Measurements from ENCODE around the gene AK6.

The AK6 gene

GRCh38 chr5:69334793-69335268 is 34.5 kb downstream of the AK6 start:
- peak; percentile 50 to 70 (median 62) for DNase-seq

- DNase-seq: peak in 1 of 6 experiments; percentile 1
These were observed 35.5 kb downstream of the AK6 start for GRCh38 chr5:69333668-69334315.

GRCh38 chr5:69331528-69332445 is 37.5 kb downstream of the AK6 start:
- no peak for DNase-seq

GRCh38 chr5:69329905-69330489 is 39.3 kb downstream of the AK6 start:
- DNase-seq: no peak

GRCh38 chr5:69326365-69326764 is 43.0 kb downstream of the AK6 start:
- DNase-seq: no peak

- DNase-seq: no peak
These were observed 51.9 kb downstream of the AK6 start for GRCh38 chr5:69317391-69317790.

GRCh38 chr5:69315972-69316371 is 53.3 kb downstream of the AK6 start:
- DNase-seq: no peak

GRCh38 chr5:69313428-69313827 is 55.9 kb downstream of the AK6 start:
- DNase-seq: no peak

GRCh38 chr5:69312459-69313160 is 56.7 kb downstream of the AK6 start:
- no peak for DNase-seq

GRCh38 chr5:69309380-69309779 is 59.9 kb downstream of the AK6 start:
- no peak for DNase-seq

GRCh38 chr5:69308046-69308553 is 61.2 kb downstream of the AK6 start:
- no peak for DNase-seq

- no peak for DNase-seq
These were observed 63.8 kb downstream of the AK6 start for GRCh38 chr5:69305512-69305911.

All from stimulated activated naive CD4-positive, alpha-beta T cell (primary cell).